ELR (cell line): Measurements from ENCODE around the gene EXT2.

Source experiments
- DNase-seq: peaks from one replicate; pipeline ENCODE4 v3.0.0-alpha.2; 2015; ENCODE audit warnings: low read depth

The EXT2 gene

GRCh38 chr11:44095506-44096359, at the start of gene EXT2:
TSS of gene EXT2 (plus strand) at chr11:44095678. CDS start at chr11:44107713, 12,035 bp downstream.
- DNase-seq = peak; percentile 83

- DNase-seq = no peak
These were observed 49.3 kb upstream of the EXT2 start for GRCh38 chr11:44046182-44046581.

GRCh38 chr11:44047298-44047697, 48.2 kb upstream of the EXT2 start:
- no peak for DNase-seq

- DNase-seq = no peak
These were observed 47.5 kb upstream of the EXT2 start, which contains the start of gene ACCSL for GRCh38 chr11:44047931-44048431. TSS of gene ACCSL (plus strand) at chr11:44047981. CDS start at chr11:44048037, 56 bp downstream.

- DNase-seq = no peak
These were observed 45.6 kb upstream of the EXT2 start for GRCh38 chr11:44049832-44050231.

- DNase-seq = no peak
These were observed 44.3 kb upstream of the EXT2 start for GRCh38 chr11:44051171-44051570.

GRCh38 chr11:44057340-44057739, 38.1 kb upstream of the EXT2 start:
- DNase-seq = no peak

- DNase-seq = no peak
These were observed 37.2 kb upstream of the EXT2 start for GRCh38 chr11:44058275-44058674.

GRCh38 chr11:44065161-44065661, 30.3 kb upstream of the EXT2 start:
- DNase-seq = peak; percentile 8

GRCh38 chr11:44065841-44066731, 29.4 kb upstream of the EXT2 start, which contains the start of gene ACCS:
TSS of gene ACCS (plus strand) at chr11:44066270. CDS start at chr11:44067628, 1,358 bp downstream.
- peak; percentile 91 for DNase-seq

GRCh38 chr11:44066732-44067141, 28.7 kb upstream of the EXT2 start:
- peak; percentile 79 for DNase-seq

- no peak for DNase-seq
These were observed 28.2 kb upstream of the EXT2 start for GRCh38 chr11:44067266-44067665.

- no peak for DNase-seq
These were observed 27.3 kb upstream of the EXT2 start for GRCh38 chr11:44068180-44068579.

GRCh38 chr11:44071157-44071556, 24.3 kb upstream of the EXT2 start:
- DNase-seq = no peak

- DNase-seq = no peak
These were observed 22.5 kb upstream of the EXT2 start for GRCh38 chr11:44072757-44073658.

- DNase-seq = no peak
These were observed 16.7 kb upstream of the EXT2 start for GRCh38 chr11:44078794-44079193.

GRCh38 chr11:44079376-44079775, 16.1 kb upstream of the EXT2 start:
- no peak for DNase-seq

- DNase-seq = no peak
These were observed 14.5 kb upstream of the EXT2 start for GRCh38 chr11:44080951-44081350.

- no peak for DNase-seq
These were observed 12.8 kb upstream of the EXT2 start for GRCh38 chr11:44082645-44083044.

GRCh38 chr11:44083433-44083832, 12.0 kb upstream of the EXT2 start:
- no peak for DNase-seq

- no peak for DNase-seq
These were observed 11.6 kb upstream of the EXT2 start for GRCh38 chr11:44083906-44084305.
